HG03442 (cell line): ENCODE data around the gene TANK.

ENCODE experiments used
- ATAC-seq: cut with Tn5 transposase; IDR thresholded peaks from one replicate; pipeline ENCODE4 v1.9.1; 2021; ENCODE audit warnings: mild to moderate bottlenecking, moderate library complexity; ENCODE audit not compliant: unreplicated experiment

The TANK gene

GRCh38 chr2:161133366-161133765 is 26.9 kb upstream of the TANK start:
- no peak for ATAC-seq

GRCh38 chr2:161134547-161135518 is 25.4 kb upstream of the TANK start:
- ATAC-seq = no peak

GRCh38 chr2:161135951-161136593 is 24.2 kb upstream of the TANK start:
- ATAC-seq = no peak

GRCh38 chr2:161136696-161137324 is 23.4 kb upstream of the TANK start:
- peak; percentile 81 for ATAC-seq

GRCh38 chr2:161138429-161138828 is 21.8 kb upstream of the TANK start:
- no peak for ATAC-seq

GRCh38 chr2:161139098-161139987 is 20.9 kb upstream of the TANK start:
- peak; percentile 35 for ATAC-seq

GRCh38 chr2:161141033-161141432 is 19.2 kb upstream of the TANK start:
- peak; percentile 44 for ATAC-seq

GRCh38 chr2:161146209-161146775 is 13.9 kb upstream of the TANK start:
- ATAC-seq = no peak

GRCh38 chr2:161146996-161147395 is 13.2 kb upstream of the TANK start:
- ATAC-seq = no peak

- peak; percentile 62 for ATAC-seq
Measured at GRCh38 chr2:161147856-161148255, 12.4 kb upstream of the TANK start.

- no peak for ATAC-seq
Measured at GRCh38 chr2:161150704-161151103, 9.5 kb upstream of the TANK start.

- no peak for ATAC-seq
Measured at GRCh38 chr2:161152302-161152701, 7.9 kb upstream of the TANK start.

GRCh38 chr2:161158882-161159281 is 1.3 kb upstream of the TANK start:
- ATAC-seq = no peak

GRCh38 chr2:161159456-161160225 is 587 bp upstream of the TANK start:
- ATAC-seq = peak; percentile 0

GRCh38 chr2:161161074-161161706 is 962 bp downstream of the TANK start:
- no peak for ATAC-seq

GRCh38 chr2:161163440-161163839 is 3.2 kb downstream of the TANK start:
- no peak for ATAC-seq

GRCh38 chr2:161164161-161164560 is 3.9 kb downstream of the TANK start:
- no peak for ATAC-seq

GRCh38 chr2:161165266-161165665 is 5.0 kb downstream of the TANK start:
- no peak for ATAC-seq

GRCh38 chr2:161165811-161166210 is 5.6 kb downstream of the TANK start:
- ATAC-seq = no peak
